D721Med (cell line): ENCODE measurements around the gene HOXA11.

ENCODE experiments used
- DNase-seq: peaks from one replicate; pipeline ENCODE4 v3.0.0; 2011; ENCODE audit warnings: low spot score; ENCODE audit not compliant: insufficient read length
- FAIRE-seq: peaks from 2 replicates; lab custom pipeline; 2011; peaks lifted over from hg19 to GRCh38; lab: Jason Lieb, UNC
- CTCF ChIP-seq: IDR thresholded peaks from 2 replicates; pipeline ENCODE4 v1.5.1; 2012; ENCODE audit warnings: mild to moderate bottlenecking, control low read depth; ENCODE audit not compliant: insufficient read depth; ENCODE audit errors: missing control alignments

Gene HOXA11

GRCh38 chr7:27147199-27148030 lies 37.6 kb downstream of the HOXA11 start, which contains the start of gene HOXA6:
HOXA6 (minus strand) TSS chr7:27147774; CDS start chr7:27147749, 25 bp downstream.
- DNase-seq (no peak), FAIRE-seq (no peak)
- TF ChIP-seq CTCF: no peak

GRCh38 chr7:27146491-27147198 lies 38.4 kb downstream of the HOXA11 start:
- FAIRE-seq (no peak), DNase-seq (no peak)
- no peak for TF ChIP-seq CTCF

- TF ChIP-seq CTCF: no peak
- DNase-seq (no peak), FAIRE-seq (no peak)
Observed at GRCh38 chr7:27145914-27146412, 39.1 kb downstream of the HOXA11 start.

DNA sequence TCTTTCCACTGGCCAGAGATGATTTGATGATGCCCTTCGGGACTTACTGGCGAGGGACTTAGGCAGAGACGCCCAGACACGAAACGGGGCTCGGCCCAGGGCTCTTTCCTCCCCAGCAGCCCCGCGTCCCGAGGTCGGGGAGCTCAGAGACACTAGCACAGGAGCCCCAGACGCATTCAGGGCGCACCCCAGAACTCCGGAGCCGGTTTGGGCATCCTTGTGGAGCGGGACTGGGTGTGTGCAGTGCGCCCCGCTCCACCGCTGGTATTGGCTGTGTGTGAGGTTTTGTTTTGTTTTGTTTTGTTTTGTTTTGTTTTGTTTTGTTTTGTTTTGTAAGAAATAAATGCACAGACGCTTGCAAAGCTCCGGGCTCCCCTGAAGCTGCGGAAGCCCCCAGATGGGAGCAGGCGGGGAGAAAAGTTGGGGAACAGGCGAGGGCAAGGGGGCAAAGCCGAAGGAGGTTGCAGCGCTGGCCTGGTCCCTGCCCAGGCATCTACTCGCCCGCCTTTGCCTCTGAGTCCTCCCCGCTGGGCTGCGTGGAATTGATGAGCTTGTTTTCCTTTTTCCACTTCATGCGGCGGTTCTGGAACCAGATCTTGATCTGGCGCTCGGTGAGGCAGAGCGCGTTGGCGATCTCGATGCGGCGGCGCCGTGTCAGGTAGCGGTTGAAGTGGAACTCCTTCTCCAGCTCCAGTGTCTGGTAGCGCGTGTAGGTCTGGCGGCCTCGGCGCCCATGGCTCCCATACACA lies 39.7 kb downstream of the HOXA11 start:
- FAIRE-seq (no peak), DNase-seq (no peak)
- TF ChIP-seq CTCF: no peak

GRCh38 chr7:27144781-27145164 lies 40.3 kb downstream of the HOXA11 start:
- TF ChIP-seq CTCF: no peak
- FAIRE-seq (no peak), DNase-seq (no peak)

DNA sequence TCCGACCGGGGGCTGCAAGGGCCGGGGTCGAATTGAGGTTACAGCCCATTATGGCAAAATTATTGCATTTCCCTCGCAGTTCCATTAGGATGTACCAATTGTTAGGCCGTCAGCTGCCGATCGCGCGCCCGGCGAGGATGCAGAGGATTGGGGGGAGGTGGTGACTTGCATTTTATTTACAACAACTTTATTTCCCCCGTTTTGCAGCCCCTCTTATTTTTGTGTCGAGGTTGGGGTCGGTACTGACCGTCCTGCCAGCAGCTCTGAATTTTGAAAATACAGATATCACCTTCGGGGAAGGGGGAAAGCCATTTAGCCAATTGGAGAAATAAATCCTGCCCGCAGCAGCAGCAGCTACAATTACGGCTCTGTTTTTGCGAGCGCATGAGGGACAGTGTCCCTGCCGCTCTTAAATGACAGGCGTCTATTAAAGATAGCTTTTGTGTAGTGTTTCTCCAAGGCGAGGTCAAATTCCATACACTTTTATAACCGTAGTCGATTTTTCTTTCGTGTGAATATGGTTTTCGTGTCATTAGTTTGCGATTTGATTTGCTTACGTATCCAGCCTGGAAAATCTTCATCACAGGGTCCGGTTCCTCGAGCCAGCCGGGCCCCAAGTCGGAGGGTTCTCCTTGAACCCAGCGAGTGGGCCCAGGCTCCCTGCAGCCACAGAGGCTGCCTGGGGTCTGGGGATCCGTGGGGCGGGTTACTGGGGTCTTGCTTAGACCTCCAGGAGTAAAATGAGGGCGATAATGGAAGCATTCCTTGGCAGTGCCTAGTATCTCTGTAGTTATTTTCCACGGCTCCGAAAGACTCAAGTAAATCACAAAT lies 40.9 kb downstream of the HOXA11 start:
- TF ChIP-seq CTCF: no peak
- DNase-seq (no peak), FAIRE-seq (no peak)
